ENCODE measurements around the gene SLC5A8.

Gene SLC5A8

GRCh38 chr12:101209319-101210302 lies at the start of gene SLC5A8:
Gene SLC5A8 (minus strand): TSS chr12:101210238. CDS start chr12:101209848, 390 bp downstream.
- no peak for DNase-seq

- DNase-seq, result no peak
Observed at GRCh38 chr12:101257357-101257756, 47.3 kb upstream of the SLC5A8 start.

- no peak for DNase-seq
Observed at GRCh38 chr12:101256266-101256665, 46.2 kb upstream of the SLC5A8 start.

- no peak for DNase-seq
Observed at GRCh38 chr12:101243616-101244015, 33.6 kb upstream of the SLC5A8 start.

GRCh38 chr12:101243074-101243473 lies 33.0 kb upstream of the SLC5A8 start:
- DNase-seq, result no peak

GRCh38 chr12:101238800-101239329 lies 28.8 kb upstream of the SLC5A8 start:
- DNase-seq, result no peak

- DNase-seq, result no peak
Observed at GRCh38 chr12:101238306-101238705, 28.3 kb upstream of the SLC5A8 start.

GRCh38 chr12:101235686-101236085 lies 25.6 kb upstream of the SLC5A8 start:
- DNase-seq, result no peak

GRCh38 chr12:101231636-101232035 lies 21.6 kb upstream of the SLC5A8 start:
- no peak for DNase-seq

- no peak for DNase-seq
Observed at GRCh38 chr12:101230547-101230946, 20.5 kb upstream of the SLC5A8 start.

GRCh38 chr12:101229841-101230241 lies 19.8 kb upstream of the SLC5A8 start:
- DNase-seq, result no peak

- no peak for DNase-seq
Observed at GRCh38 chr12:101221301-101221700, 11.3 kb upstream of the SLC5A8 start.

GRCh38 chr12:101216810-101217209 lies 6.8 kb upstream of the SLC5A8 start:
- no peak for DNase-seq

GRCh38 chr12:101207086-101207780 lies 2.8 kb downstream of the SLC5A8 start:
- DNase-seq, result no peak

GRCh38 chr12:101204602-101205304 lies 5.3 kb downstream of the SLC5A8 start:
- DNase-seq, result no peak

- DNase-seq, result no peak
Observed at GRCh38 chr12:101200824-101201223, 9.2 kb downstream of the SLC5A8 start.

GRCh38 chr12:101200145-101200544 lies 9.9 kb downstream of the SLC5A8 start:
- DNase-seq, result no peak

- DNase-seq, result no peak
Observed at GRCh38 chr12:101186291-101186690, 23.7 kb downstream of the SLC5A8 start.

GRCh38 chr12:101181776-101182175 lies 28.3 kb downstream of the SLC5A8 start:
- DNase-seq, result no peak

- DNase-seq, result no peak
Observed at GRCh38 chr12:101174541-101174940, 35.5 kb downstream of the SLC5A8 start.

GRCh38 chr12:101173197-101173749 lies 36.8 kb downstream of the SLC5A8 start:
- no peak for DNase-seq

GRCh38 chr12:101172316-101172715 lies 37.7 kb downstream of the SLC5A8 start:
- no peak for DNase-seq

GRCh38 chr12:101168001-101168400 lies 42.0 kb downstream of the SLC5A8 start:
- DNase-seq, result no peak

Data from activated CD4-positive, alpha-beta T cell treated with anti-CD3 and anti-CD28 coated beads, Interleukin-10, Interleukin-2, amounts not matched to agents 100 ng/mL and 50 ng/mL, durations not matched to agents 16 hours and 8 hours (primary cell).